AG04449 (cell line): ENCODE results near the gene CCDC24.

Source experiments
- CTCF ChIA-PET: fragments of 350-600 bp; formaldehyde crosslinking; extraction: SDS; loops from one replicate; lab custom pipeline; 2021; ENCODE audit warnings: antibody characterized with exemption; lab: Yijun Ruan, JAX
- POLR2A ChIA-PET: fragments of 400-600, 350-600 bp; formaldehyde crosslinking; extraction: SDS; loops from one replicate; lab custom pipeline; 2020; ENCODE audit warnings: antibody characterized with exemption, inconsistent platforms; lab: Yijun Ruan, JAX
- DNase-seq: peaks from one replicate; pipeline ENCODE4 v3.0.0-alpha.2; 2010; ENCODE audit warnings: low read depth, low spot score
- H3K4me3 ChIP-seq: 2 replicates; pipeline ENCODE4 v1.5.1; 2011; ENCODE audit warnings: low read depth, mild to moderate bottlenecking, control low read depth, low read length
- TF ChIP-seq, protein P1 (sequence below): IDR thresholded peaks from one replicate; pipeline ENCODE4 v1.5.1; 2011; ENCODE audit warnings: mild to moderate bottlenecking, moderate library complexity, low read length, control low read depth, inconsistent platforms; ENCODE audit not compliant: insufficient read depth; ENCODE audit errors: missing control alignments

The CCDC24 gene

DNA sequence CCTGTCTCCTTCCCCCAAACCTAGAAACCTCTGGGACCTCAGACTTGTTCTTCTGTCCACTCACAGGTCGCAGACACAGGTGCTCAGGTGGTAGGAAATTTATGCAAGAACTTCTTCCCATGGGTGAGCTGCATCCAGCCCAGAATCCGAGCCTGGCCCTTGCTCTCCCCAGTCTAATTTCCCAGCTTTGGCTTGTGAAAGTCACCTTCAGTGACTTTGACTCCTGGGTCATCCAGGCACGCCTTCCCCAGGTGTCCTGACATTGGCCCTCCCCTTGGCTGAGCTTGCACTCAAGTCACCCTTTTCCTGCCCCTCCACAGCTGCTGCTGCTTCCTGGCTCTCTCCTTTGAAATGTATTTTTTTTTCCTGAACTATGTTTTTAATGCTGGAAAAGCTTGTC is 38.0 kb upstream of the CCDC24 start:
- H3K4me3 ChIP-seq, result no peak overlapping the region
- CTCF ChIA-PET, result interaction anchor here (1.3 to 2.9 kb wide), 3 partner anchors 19 to 190 kb away, joined by 4 to 18 read pairs (median 11); partner anchors contain the start of gene ARTN
- POLR2A ChIA-PET, result no interaction called here
- TF ChIP-seq, protein P1, sequence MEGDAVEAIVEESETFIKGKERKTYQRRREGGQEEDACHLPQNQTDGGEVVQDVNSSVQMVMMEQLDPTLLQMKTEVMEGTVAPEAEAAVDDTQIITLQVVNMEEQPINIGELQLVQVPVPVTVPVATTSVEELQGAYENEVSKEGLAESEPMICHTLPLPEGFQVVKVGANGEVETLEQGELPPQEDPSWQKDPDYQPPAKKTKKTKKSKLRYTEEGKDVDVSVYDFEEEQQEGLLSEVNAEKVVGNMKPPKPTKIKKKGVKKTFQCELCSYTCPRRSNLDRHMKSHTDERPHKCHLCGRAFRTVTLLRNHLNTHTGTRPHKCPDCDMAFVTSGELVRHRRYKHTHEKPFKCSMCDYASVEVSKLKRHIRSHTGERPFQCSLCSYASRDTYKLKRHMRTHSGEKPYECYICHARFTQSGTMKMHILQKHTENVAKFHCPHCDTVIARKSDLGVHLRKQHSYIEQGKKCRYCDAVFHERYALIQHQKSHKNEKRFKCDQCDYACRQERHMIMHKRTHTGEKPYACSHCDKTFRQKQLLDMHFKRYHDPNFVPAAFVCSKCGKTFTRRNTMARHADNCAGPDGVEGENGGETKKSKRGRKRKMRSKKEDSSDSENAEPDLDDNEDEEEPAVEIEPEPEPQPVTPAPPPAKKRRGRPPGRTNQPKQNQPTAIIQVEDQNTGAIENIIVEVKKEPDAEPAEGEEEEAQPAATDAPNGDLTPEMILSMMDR, result no peak
- no peak for DNase-seq

GRCh38 chr1:43954036-43954435 is 37.4 kb upstream of the CCDC24 start:
- no peak overlapping the region for H3K4me3 ChIP-seq
- ChIA-PET POLR2A (no interaction called here), CTCF (interaction anchor here (1.3 to 2.9 kb wide), 3 partner anchors 19 to 190 kb away, joined by 4 to 18 read pairs (median 11); partner anchors contain the start of gene ARTN)
- DNase-seq, result no peak
- TF ChIP-seq, protein P1, result no peak

DNA sequence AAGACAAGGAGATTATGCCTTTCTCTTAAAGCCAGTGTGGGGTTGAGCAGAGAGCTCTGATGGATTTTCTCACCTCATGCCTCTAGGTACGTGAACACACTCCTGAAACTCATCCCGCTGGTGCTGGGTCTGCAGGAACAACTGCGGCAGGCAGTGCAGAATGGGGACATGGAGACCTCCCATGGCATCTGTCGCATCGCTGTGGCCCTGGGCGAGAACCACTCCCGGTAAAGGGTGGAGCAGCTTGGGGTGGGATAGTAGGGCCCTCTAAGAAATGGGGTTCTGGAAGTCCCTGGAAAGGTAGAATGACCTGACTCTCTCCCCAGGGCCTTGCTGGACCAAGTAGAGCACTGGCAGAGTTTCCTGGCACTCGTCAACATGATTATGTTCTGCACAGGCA is 35.2 kb upstream of the CCDC24 start:
- TF ChIP-seq, protein P1, result no peak
- ChIA-PET POLR2A (interaction anchor here (1.5 kb wide), 1 partner anchor 9 kb away, joined by 4 read pairs; the partner anchor contains the start of gene IPO13), CTCF (interaction anchor here (0.6 to 2.9 kb wide), 3 partner anchors 9 to 22 kb away, joined by 3 to 18 read pairs (median 5); partner anchors contain the start of genes ARTN and IPO13)
- no peak for DNase-seq
- no peak overlapping the region for H3K4me3 ChIP-seq

- TF ChIP-seq, protein P1, result no peak
- ChIA-PET POLR2A (no interaction called here), CTCF (interaction anchor here (2.2 kb wide), 1 partner anchor 194 kb away, joined by 9 read pairs; no protein-coding TSS in a partner anchor)
- no peak for DNase-seq
- no peak overlapping the region for H3K4me3 ChIP-seq
Observed at GRCh38 chr1:43957407-43958040, 33.9 kb upstream of the CCDC24 start.

DNA sequence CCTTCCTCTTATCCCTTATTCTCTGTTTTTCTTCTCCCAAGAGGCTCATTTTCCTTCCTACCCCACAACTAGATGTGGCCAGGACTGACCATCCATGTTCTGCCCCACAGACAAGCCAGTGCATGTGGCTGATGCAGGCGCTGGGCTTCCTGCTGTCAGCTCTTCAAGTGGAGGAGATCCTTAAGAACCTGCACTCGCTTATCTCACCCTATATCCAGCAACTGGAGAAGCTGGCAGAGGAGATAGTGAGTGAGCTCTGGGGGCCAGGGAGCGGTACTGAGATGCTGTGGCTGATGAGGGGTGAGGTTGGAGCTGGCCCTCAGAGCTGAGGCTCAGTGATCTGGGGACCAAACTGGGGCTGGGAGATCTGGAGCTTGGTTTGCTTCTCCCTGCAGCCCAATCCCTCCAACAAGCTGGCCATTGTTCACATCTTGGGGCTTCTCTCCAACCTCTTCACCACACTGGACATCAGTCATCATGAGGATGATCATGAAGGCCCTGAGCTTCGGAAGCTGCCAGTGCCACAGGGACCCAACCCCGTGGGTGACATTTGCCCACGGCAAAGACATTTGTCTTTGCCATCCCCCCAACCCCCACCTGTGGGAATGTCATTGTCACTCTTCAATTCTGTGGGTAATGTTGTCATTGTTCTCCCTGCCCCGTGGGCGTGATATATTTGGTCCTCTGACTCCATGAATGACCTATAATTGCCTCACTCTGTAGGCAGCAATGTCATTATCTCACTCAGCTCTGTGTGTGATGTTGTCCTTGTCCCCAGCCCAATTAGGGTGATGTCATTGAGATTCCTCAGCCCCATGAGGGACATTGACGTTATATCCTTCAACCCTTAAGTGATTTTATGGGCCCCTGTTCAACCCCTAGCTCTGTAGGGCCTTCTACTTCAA is 32.8 kb upstream of the CCDC24 start:
- CTCF ChIA-PET, result interaction anchor here (1.2 to 2.2 kb wide), 5 partner anchors 11 to 195 kb away, joined by 3 to 9 read pairs (median 4); partner anchors contain the start of genes ARTN, ATP6V0B, DPH2 and IPO13
- POLR2A ChIA-PET, result no interaction called here
- no peak for DNase-seq
- no peak overlapping the region for H3K4me3 ChIP-seq
- TF ChIP-seq, protein P1, result no peak
